ENCODE results near the gene HM13. TPM values are rescaled to one million over a fixed set of nuclear protein-coding genes. Genes with fewer than 3 reads are reported as not detected.
"Not testable (repeated sequence)": the region's sequence is repeated elsewhere in the genome, so short reads cannot be mapped to it uniquely, and the experiment has no call there.

The HM13 gene
- total and polyA plus RNA-seq, 9 of the 15 experiments (the other 6 are each of a cell fraction or from before 2014, with no cell fraction given): 7.7 to 136 (median 74.5) TPM

- H3K4me2 ChIP-seq (ENCODE audit: insufficient read depth, low read length); H3K9me1 ChIP-seq (ENCODE audit: control insufficient read depth, insufficient read depth, low read length); H3K4me3 ChIP-seq; POLR2A ChIA-PET; in situ Hi-C loops (cut with MboI); H3K27ac ChIP-seq (ENCODE audit: extremely low read depth, low read depth, low read length); FAIRE-seq; H4K20me1 ChIP-seq (replicated peaks; ENCODE audit: control insufficient read depth, insufficient read depth, low read length); ATAC-seq; H3K9ac ChIP-seq (ENCODE audit: insufficient read depth in 1 of 2, low read depth in 2 of 2, low read length in 2 of 2); intact Hi-C loops (cut with micrococcal nuclease); H2AFZ ChIP-seq (ENCODE audit: low read depth, low read length); H3K9me3 ChIP-seq (replicated peaks; ENCODE audit: control insufficient read depth, insufficient read depth, low read depth, low read length); CTCF ChIA-PET (ENCODE audit: low intra/inter-chr PET ratio); DNase-seq (ENCODE audit: extremely low read depth in 1 of 4, low spot score in 3 of 4); BruUV-seq (replicated peaks); H3K79me2 ChIP-seq (ENCODE audit: control insufficient read depth, insufficient read depth, low read length); H3K36me3 ChIP-seq (ENCODE audit: control insufficient read depth, insufficient read depth, low read length): not testable (repeated sequence)
- WGBS (ENCODE audit: insufficient coverage, low coverage, missing lambda C conversion rate): no CpG with 5 or more reads among the region's 33 CpGs
- Histone ChIP-seq H3K27me3 (ENCODE audit: control insufficient read depth in 2 of 2, insufficient read depth in 2 of 2, low read length in 2 of 2) (peaks cover 7 to 13% of the 10 kb centered on the region in 2 experiments; a peak in 4 of 5 replicates), H3K4me1 (replicated peaks in 1 of 2; ENCODE audit: control insufficient read depth in 2 of 2, insufficient read depth in 2 of 2, low read length in 2 of 2) (peaks cover 5 to 14% of the 10 kb centered on the region in 2 experiments; a peak in 4 of 5 replicates)
Observed at GRCh38 chr20:31470946-31471345, 43.3 kb upstream of the HM13 start.

GRCh38 chr20:31472395-31473330 is 41.6 kb upstream of the HM13 start:
- ATAC-seq: peak; percentile 60
- 4% methylated on average over 7 of the region's 8 CpGs for WGBS (ENCODE audit: insufficient coverage, low coverage, missing lambda C conversion rate)
- no peak for TF ChIP-seq ZC3H11A (IDR thresholded peaks at IDR 0.05; ENCODE audit: low read depth, low read length)
- no peak for TF ChIP-seq XRCC5 (IDR thresholded peaks at IDR 0.05; ENCODE audit: low read depth, low read length)
- TF ChIP-seq JUNB (CRISPR knock-in tag; conservative IDR thresholded peaks at IDR 0.05): no peak
- no peak for TF ChIP-seq WHSC1 (IDR thresholded peaks at IDR 0.05; ENCODE audit: low read length)
- no peak for TF ChIP-seq TAF15 (IDR thresholded peaks at IDR 0.05; ENCODE audit: low read depth, low read length)
- TF ChIP-seq CCAR2 (IDR thresholded peaks at IDR 0.05; ENCODE audit: low read depth, low read length): no peak
- TF ChIP-seq ZNF384 (IDR thresholded peaks at IDR 0.05; ENCODE audit: low read depth, low read length): no peak
- TF ChIP-seq CEBPB (tag; IDR thresholded peaks at IDR 0.05): peak; percentile 45; the same call in 1 of the 2 replicates
- TF ChIP-seq ZNF140 (CRISPR knock-in tag; IDR thresholded peaks at IDR 0.05): no peak
- no peak for TF ChIP-seq HSF4 (CRISPR knock-in tag; IDR thresholded peaks at IDR 0.05; ENCODE audit: borderline replicate concordance)
- TF ChIP-seq MIER1 (IDR thresholded peaks at IDR 0.05; ENCODE audit: low read depth): no peak
- TF ChIP-seq ZBTB49 (CRISPR knock-in tag; IDR thresholded peaks at IDR 0.05; ENCODE audit: borderline replicate concordance): no peak
- TF ChIP-seq NFE2L1 (tag; IDR thresholded peaks at IDR 0.05; ENCODE audit: borderline replicate concordance, low read depth): no peak

More at GRCh38 chr20:31472395-31473330, 41.6 kb upstream of the HM13 start:
- Histone ChIP-seq H3K4me1 (replicated peaks in 1 of 2; ENCODE audit: control insufficient read depth in 2 of 2, insufficient read depth in 2 of 2, low read length in 2 of 2) (peaks cover 5 to 16% of the 10 kb centered on the region in 2 experiments; a peak in 4 of 5 replicates), H3K4me2 (ENCODE audit: insufficient read depth, low read length) (peak overlapping the region; percentile 10; the same call in 1 of the 2 replicates), H3K79me2 (ENCODE audit: control insufficient read depth, insufficient read depth, low read length) (no peaks in the 10 kb centered on the region), H3K27ac (ENCODE audit: extremely low read depth, low read depth, low read length) (no peak overlapping the region), H3K4me3 (no peak overlapping the region), H3K27me3 (ENCODE audit: control insufficient read depth in 2 of 2, insufficient read depth in 2 of 2, low read length in 2 of 2) (peaks cover 23 to 30% of the 10 kb centered on the region in 2 experiments; a peak in 4 of 5 replicates), H4K20me1 (replicated peaks; ENCODE audit: control insufficient read depth, insufficient read depth, low read length) (no peaks in the 10 kb centered on the region; the same call in 1 of the 2 replicates), H2AFZ (ENCODE audit: low read depth, low read length) (peak overlapping the region; percentile 36; the same call in 1 of the 2 replicates), H3K36me3 (ENCODE audit: control insufficient read depth, insufficient read depth, low read length) (no peaks in the 10 kb centered on the region), H3K9me1 (ENCODE audit: control insufficient read depth, insufficient read depth, low read length) (no peaks in the 10 kb centered on the region), H3K9ac (ENCODE audit: insufficient read depth in 1 of 2, low read depth in 2 of 2, low read length in 2 of 2) (no peak overlapping the region), H3K9me3 (replicated peaks; ENCODE audit: control insufficient read depth, insufficient read depth, low read depth, low read length) (no peaks in the 10 kb centered on the region)
- in situ Hi-C loops (cut with MboI): no loop called here
- FAIRE-seq: no peak
- ChIA-PET CTCF (ENCODE audit: low intra/inter-chr PET ratio) (no interaction called here), POLR2A (interaction anchor here (1.1 kb wide), 1 partner anchor 10 kb away, joined by 6 read pairs; no protein-coding TSS in a partner anchor)
- DNase-seq (ENCODE audit: extremely low read depth in 1 of 4, low spot score in 3 of 4): peak in 1 of 4 experiments; percentile 27
- intact Hi-C loops (cut with micrococcal nuclease): no loop called here
- no TSS peak for BruUV-seq (replicated peaks)
